Gastrocnemius medialis (tissue), 4 donors: ENCODE data around the gene EP400.

Experiments
- POLR2A ChIP-seq, 2 donors: fragments of 450-650 bp; IDR thresholded peaks; one replicate each; pipeline ENCODE4 v1.6.1; 2017; ENCODE audit warnings: antibody characterized with exemption in 2 of 2, mild to moderate bottlenecking in 2 of 2, moderate library complexity in 2 of 2
- TF ChIP-seq, protein P1 (sequence below), 5 experiments: fragments of 450-650 bp in 3 of 5; fragments of 200-600 bp in 2 of 5; sonication (generic) in 2 of 5; IDR thresholded peaks in 4 of 5; conservative IDR thresholded peaks in 1 of 5; 1 replicate in 4 of 5; 2 replicates in 1 of 5; pipeline ENCODE4 v1.5.1; 2016 to 2019; ENCODE audit warnings: antibody characterized with exemption in 5 of 5, mild to moderate bottlenecking in 3 of 5, moderate library complexity in 3 of 5

DNA sequence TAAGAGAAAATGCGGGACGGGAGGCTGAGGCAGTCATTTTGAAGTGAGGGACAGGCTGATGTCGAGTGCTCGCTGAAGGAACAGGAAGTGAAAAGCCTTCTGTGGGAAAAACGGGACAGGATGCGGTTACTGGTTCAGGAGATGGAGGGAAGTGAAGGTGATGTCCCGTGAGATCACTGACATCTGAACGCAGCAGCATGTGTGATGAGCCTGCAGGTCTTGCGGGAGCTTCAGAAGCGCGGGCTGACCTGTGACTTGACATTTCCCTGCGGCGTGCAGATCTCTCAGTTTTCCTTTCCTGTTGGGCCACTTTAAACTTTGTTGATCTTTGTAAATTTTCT is 116.6 kb downstream of the EP400 start:
- TF ChIP-seq POLR2A (IDR thresholded peaks at IDR 0.05) = no peak
- TF ChIP-seq, protein P1, sequence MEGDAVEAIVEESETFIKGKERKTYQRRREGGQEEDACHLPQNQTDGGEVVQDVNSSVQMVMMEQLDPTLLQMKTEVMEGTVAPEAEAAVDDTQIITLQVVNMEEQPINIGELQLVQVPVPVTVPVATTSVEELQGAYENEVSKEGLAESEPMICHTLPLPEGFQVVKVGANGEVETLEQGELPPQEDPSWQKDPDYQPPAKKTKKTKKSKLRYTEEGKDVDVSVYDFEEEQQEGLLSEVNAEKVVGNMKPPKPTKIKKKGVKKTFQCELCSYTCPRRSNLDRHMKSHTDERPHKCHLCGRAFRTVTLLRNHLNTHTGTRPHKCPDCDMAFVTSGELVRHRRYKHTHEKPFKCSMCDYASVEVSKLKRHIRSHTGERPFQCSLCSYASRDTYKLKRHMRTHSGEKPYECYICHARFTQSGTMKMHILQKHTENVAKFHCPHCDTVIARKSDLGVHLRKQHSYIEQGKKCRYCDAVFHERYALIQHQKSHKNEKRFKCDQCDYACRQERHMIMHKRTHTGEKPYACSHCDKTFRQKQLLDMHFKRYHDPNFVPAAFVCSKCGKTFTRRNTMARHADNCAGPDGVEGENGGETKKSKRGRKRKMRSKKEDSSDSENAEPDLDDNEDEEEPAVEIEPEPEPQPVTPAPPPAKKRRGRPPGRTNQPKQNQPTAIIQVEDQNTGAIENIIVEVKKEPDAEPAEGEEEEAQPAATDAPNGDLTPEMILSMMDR (IDR thresholded peaks at IDR 0.05 in 4 of 5, conservative IDR thresholded peaks at IDR 0.05 in 1 of 5) = no peak
